Measurements from ENCODE around the gene FHOD1.

- TF ChIP-seq CTCF (IDR thresholded peaks at IDR 0.05): no peak
- TF ChIP-seq POLR2A (IDR thresholded peaks at IDR 0.05): no peak
Observed at GRCh38 chr16:67275321-67275720, 28.0 kb upstream of the FHOD1 start.

All from Peyer's patch (tissue), 4 donors.